Common myeloid progenitor, CD34-positive (primary cell): Measurements from ENCODE around the gene ARFIP1.

ENCODE experiments used
- CTCF ChIA-PET: fragments of 350-600 bp; sonication (Branson Sonifier 250); formaldehyde crosslinking; loops from one replicate; lab custom pipeline; 2021; ENCODE audit warnings: antibody characterized with exemption; lab: Charles Lee
- POLR2A ChIA-PET: fragments of 350-600 bp; sonication (Branson Sonifier 250); formaldehyde crosslinking; loops from one replicate; lab custom pipeline; 2021; ENCODE audit warnings: antibody characterized with exemption; lab: Charles Lee
- DNase-seq, 3 donors: peaks; one replicate each; pipeline versions ENCODE4 v3.0.0 to v3.0.0-alpha.2; 2013
- H3K27ac ChIP-seq, 2 experiments: 1 replicate in 1 of 2; 2 replicates in 1 of 2; pipeline ENCODE4 v1.7.0; 2013; ENCODE audit warnings: inconsistent platforms in 2 of 2, low read length in 2 of 2, mild to moderate bottlenecking in 2 of 2, low read depth in 1 of 2, moderate library complexity in 1 of 2; ENCODE audit not compliant: severe bottlenecking in 2 of 2, insufficient read depth in 1 of 2, poor library complexity in 1 of 2
- H3K27me3 ChIP-seq, 5 experiments: replicated peaks in 2 of 5; 1 replicate in 3 of 5; 2 replicates in 2 of 5; pipeline versions ENCODE4 v1.6.1 to v1.7.0; 2013; ENCODE audit warnings: low read length in 4 of 5, mild to moderate bottlenecking in 2 of 5, moderate library complexity in 2 of 5, inconsistent platforms in 1 of 5; ENCODE audit not compliant: insufficient read depth in 5 of 5, control insufficient read depth in 4 of 5
- H3K36me3 ChIP-seq, 4 experiments: 1 replicate in 2 of 4; 2 replicates in 2 of 4; pipeline versions ENCODE4 v1.6.1 to v1.7.0; 2013; ENCODE audit warnings: low read length in 3 of 4, control low read depth in 1 of 4, mild to moderate bottlenecking in 1 of 4; ENCODE audit not compliant: control insufficient read depth in 4 of 4, insufficient read depth in 4 of 4
- H3K4me1 ChIP-seq, 4 experiments: 1 replicate in 3 of 4; 2 replicates in 1 of 4; pipeline versions ENCODE4 v1.6.1 to v1.7.1; 2013; ENCODE audit warnings: low read length in 3 of 4, mild to moderate bottlenecking in 3 of 4, control low read depth in 1 of 4, inconsistent platforms in 1 of 4, moderate library complexity in 1 of 4; ENCODE audit not compliant: control insufficient read depth in 4 of 4, insufficient read depth in 4 of 4; ENCODE audit errors: control extremely low read depth in 1 of 4
- H3K4me3 ChIP-seq, 7 experiments: 1 replicate in 4 of 7; 2 replicates in 3 of 7; pipeline versions ENCODE4 v1.5.1 to v1.7.0; 2013; ENCODE audit warnings: mild to moderate bottlenecking in 7 of 7, low read length in 6 of 7, moderate library complexity in 6 of 7, inconsistent platforms in 2 of 7, low read depth in 2 of 7, control low read depth in 1 of 7; ENCODE audit not compliant: insufficient read depth in 4 of 7, control insufficient read depth in 1 of 7; ENCODE audit errors: extremely low read depth in 1 of 7
- H3K9me3 ChIP-seq, 5 experiments: 1 replicate in 4 of 5; 2 replicates in 1 of 5; pipeline versions ENCODE4 v1.6.1 to v1.7.1; 2013; ENCODE audit warnings: low read length in 4 of 5, mild to moderate bottlenecking in 2 of 5, inconsistent platforms in 1 of 5, low read depth in 1 of 5, moderate library complexity in 1 of 5; ENCODE audit not compliant: control insufficient read depth in 4 of 5, insufficient read depth in 2 of 5; ENCODE audit errors: control extremely low read depth in 1 of 5
- WGBS: methylation state at CpG from one replicate; pipeline ENCODE4 v1.1.5; 2013; ENCODE audit not compliant: insufficient coverage; 5-methylcytosine and 5-hydroxymethylcytosine counted together

ARFIP1 gene

GRCh38 chr4:152951348-152951747 lies 171.6 kb downstream of the ARFIP1 start:
- Histone ChIP-seq H3K4me1 (no peaks in the 10 kb centered on the region), H3K27me3 (no peaks in the 10 kb centered on the region), H3K9me3 (no peaks in the 10 kb centered on the region), H3K4me3 (no peak overlapping the region), H3K36me3 (no peaks in the 10 kb centered on the region), H3K27ac (no peak overlapping the region)
- WGBS, result 94% methylated on average over 2 of the region's 3 CpGs
- DNase-seq, result no peak
- ChIA-PET CTCF (interaction anchor here (0.7 kb wide), 1 partner anchor 28 kb away, joined by 3 read pairs; no protein-coding TSS in a partner anchor), POLR2A (no interaction called here)

GRCh38 chr4:152953514-152953913 lies 173.8 kb downstream of the ARFIP1 start:
- H3K9me3 ChIP-seq, result no peaks in the 10 kb centered on the region

GRCh38 chr4:152954741-152955140 lies 175.0 kb downstream of the ARFIP1 start:
- no peaks in the 10 kb centered on the region for H3K9me3 ChIP-seq
- H3K27ac ChIP-seq, result no peak overlapping the region
- H3K4me3 ChIP-seq, result no peak overlapping the region
- H3K4me1 ChIP-seq, result no peaks in the 10 kb centered on the region
- H3K27me3 ChIP-seq, result no peaks in the 10 kb centered on the region
- H3K36me3 ChIP-seq, result no peaks in the 10 kb centered on the region
- WGBS, result no CpG with 5 or more reads among the region's 1 CpG
- POLR2A ChIA-PET, result interaction anchor here (0.7 kb wide), 1 partner anchor 33 kb away, joined by 4 read pairs; no protein-coding TSS in a partner anchor
- DNase-seq, result no peak
- CTCF ChIA-PET, result interaction anchor here (1.2 to 2.2 kb wide), 2 partner anchors 9 to 128 kb away, joined by 3 to 6 read pairs; no protein-coding TSS in a partner anchor

More at GRCh38 chr4:152953514-152953913, 173.8 kb downstream of the ARFIP1 start:
- H3K36me3 ChIP-seq, result no peaks in the 10 kb centered on the region
- no peak for DNase-seq
- ChIA-PET POLR2A (no interaction called here), CTCF (no interaction called here)
- H3K27ac ChIP-seq, result no peak overlapping the region
- no peak overlapping the region for H3K4me3 ChIP-seq
- 93% methylated on average over 2 of the region's 3 CpGs for WGBS
- H3K4me1 ChIP-seq, result no peaks in the 10 kb centered on the region
- H3K27me3 ChIP-seq, result no peaks in the 10 kb centered on the region

- H3K36me3 ChIP-seq, result no peaks in the 10 kb centered on the region
- no peak overlapping the region for H3K27ac ChIP-seq
- H3K27me3 ChIP-seq, result no peaks in the 10 kb centered on the region
- H3K4me1 ChIP-seq, result no peaks in the 10 kb centered on the region
- WGBS, result 100% methylated on average over 1 of the region's 2 CpGs
- H3K4me3 ChIP-seq, result no peak overlapping the region
- no peaks in the 10 kb centered on the region for H3K9me3 ChIP-seq
- no peak for DNase-seq
- ChIA-PET CTCF (interaction anchor here (2.2 kb wide), 1 partner anchor 127 kb away, joined by 6 read pairs; no protein-coding TSS in a partner anchor), POLR2A (interaction anchor here (1.0 kb wide), 1 partner anchor 27 kb away, joined by 3 read pairs; no protein-coding TSS in a partner anchor)
Observed at GRCh38 chr4:152956147-152956546, 176.4 kb downstream of the ARFIP1 start.

- no peaks in the 10 kb centered on the region for H3K27me3 ChIP-seq
- no peaks in the 10 kb centered on the region for H3K4me1 ChIP-seq
- CTCF ChIA-PET, result interaction anchor here (2.2 kb wide), 1 partner anchor 126 kb away, joined by 6 read pairs; no protein-coding TSS in a partner anchor
- POLR2A ChIA-PET, result interaction anchor here (1.0 kb wide), 1 partner anchor 26 kb away, joined by 3 read pairs; no protein-coding TSS in a partner anchor
- WGBS, result 98% methylated on average over 12 of the region's 12 CpGs
- no peak overlapping the region for H3K4me3 ChIP-seq
- H3K36me3 ChIP-seq, result no peaks in the 10 kb centered on the region
- H3K27ac ChIP-seq, result no peak overlapping the region
- no peaks in the 10 kb centered on the region for H3K9me3 ChIP-seq
- DNase-seq, result no peak
Observed at GRCh38 chr4:152956650-152957436, 177.1 kb downstream of the ARFIP1 start.

GRCh38 chr4:152957437-152958171 lies 177.8 kb downstream of the ARFIP1 start:
- no peak overlapping the region for H3K4me3 ChIP-seq
- no peak for DNase-seq
- H3K27me3 ChIP-seq, result no peaks in the 10 kb centered on the region
- no peaks in the 10 kb centered on the region for H3K4me1 ChIP-seq
- H3K9me3 ChIP-seq, result no peaks in the 10 kb centered on the region
- POLR2A ChIA-PET, result no interaction called here
- H3K27ac ChIP-seq, result no peak overlapping the region
- WGBS, result 83% methylated on average over 6 of the region's 11 CpGs
- H3K36me3 ChIP-seq, result no peaks in the 10 kb centered on the region
- CTCF ChIA-PET, result interaction anchor here (1.2 kb wide), 1 partner anchor 170 kb away, joined by 3 read pairs; no protein-coding TSS in a partner anchor
